Endodermal cell (in vitro differentiated cells): Measurements from ENCODE around the gene YOD1. TPM values are rescaled to one million over a fixed set of nuclear protein-coding genes. Genes with fewer than 3 reads are reported as not detected.
A peak's percentile ranks its signal among the peaks of the same experiment; 100 is the strongest.

Source experiments
- DNase-seq: peaks from one replicate; pipeline ENCODE4 v3.0.0-alpha.2; 2017
- H3K27ac ChIP-seq: 2 replicates; pipeline ENCODE4 v1.5.1; 2013; ENCODE audit warnings: mild to moderate bottlenecking, low read depth, low read length, moderate library complexity
- H3K27me3 ChIP-seq: 2 replicates; pipeline ENCODE4 v1.6.1; 2013; ENCODE audit warnings: mild to moderate bottlenecking, low read length, moderate library complexity; ENCODE audit not compliant: insufficient read depth, control insufficient read depth, poor library complexity, severe bottlenecking
- H3K36me3 ChIP-seq: 2 replicates; pipeline ENCODE4 v1.7.0; 2013; ENCODE audit warnings: mild to moderate bottlenecking, low read length, moderate library complexity; ENCODE audit not compliant: control insufficient read depth, insufficient read depth
- H3K4me1 ChIP-seq: one replicate; pipeline ENCODE4 v1.7.0; 2013; ENCODE audit warnings: low read length; ENCODE audit not compliant: control insufficient read depth, insufficient read depth
- H3K4me3 ChIP-seq: 2 replicates; pipeline ENCODE4 v1.5.1; 2013; ENCODE audit warnings: mild to moderate bottlenecking, low read length, moderate library complexity
- H3K9ac ChIP-seq: 2 replicates; pipeline ENCODE4 v1.6.1; 2013; ENCODE audit warnings: mild to moderate bottlenecking, low read length, moderate library complexity; ENCODE audit not compliant: poor library complexity, severe bottlenecking; ENCODE audit errors: extremely low read depth
- H3K9me3 ChIP-seq: 2 replicates; pipeline ENCODE4 v1.6.1; 2013; ENCODE audit warnings: mild to moderate bottlenecking, low read length, moderate library complexity; ENCODE audit not compliant: control insufficient read depth
- H3K27ac Mint-ChIP-seq: 2 replicates; pipeline ENCODE4 v1.8.0; 2020; ENCODE audit warnings: mixed read lengths
- H3K27me3 Mint-ChIP-seq: 2 replicates; pipeline ENCODE4 v1.8.0; 2021; ENCODE audit warnings: mild to moderate bottlenecking, mixed read lengths; ENCODE audit not compliant: insufficient read depth
- H3K36me3 Mint-ChIP-seq: 2 replicates; pipeline ENCODE4 v1.8.0; 2020; ENCODE audit warnings: low read depth, mixed read lengths
- H3K4me1 Mint-ChIP-seq: 2 replicates; pipeline ENCODE4 v1.8.0; 2020; ENCODE audit warnings: mixed read lengths
- H3K4me3 Mint-ChIP-seq: 2 replicates; pipeline ENCODE4 v1.8.0; 2020; ENCODE audit warnings: mild to moderate bottlenecking, moderate library complexity, mixed read lengths
- H3K9me3 Mint-ChIP-seq: 2 replicates; pipeline ENCODE4 v1.8.0; 2020; ENCODE audit warnings: mild to moderate bottlenecking, mixed read lengths
- CTCF ChIP-seq: fragments of 200-600 bp; sonication (generic); conservative IDR thresholded peaks from 2 replicates; pipeline ENCODE4 v1.5.0; 2021; ENCODE audit warnings: antibody characterized with exemption, mild to moderate bottlenecking
- WGBS, 2 experiments: methylation state at CpG; one replicate each; pipeline versions ENCODE4 v1.1.5 to v1.1.7; 2013; ENCODE audit warnings: missing lambda C conversion rate in 2 of 2, mixed read lengths in 1 of 2; ENCODE audit not compliant: insufficient coverage in 1 of 2, insufficient read length in 1 of 2; 5-methylcytosine and 5-hydroxymethylcytosine counted together
- long read RNA-seq, 4 experiments: library from polyadenylated mRNA in 2 of 4; library from RNA in 1 of 4; library from capped mRNA in 1 of 4; stranded (forward) in 3 of 4; unstranded in 1 of 4; transcript quantifications; one replicate each; pipeline ENCODE4 v2.0.0, GENCODE V29; 2020 to 2021; ENCODE audit warnings: inconsistent platforms in 1 of 4
- polyA plus RNA-seq, 2 experiments: library from polyadenylated mRNA; stranded (reverse); fragments of 50-300 nt; gene quantifications; one replicate each; pipeline ENCODE4 v1.2.3, GENCODE V29; 2013
- total RNA-seq, 2 donors: library from RNA; stranded (reverse); fragmentation: NEBNext Ultra II Directional in 1 of 2; extraction: Animal tissue kit (Norgen Biotek cat#: 25700) in 1 of 2; gene quantifications; 2 replicates in 1 of 2; 3 replicates in 1 of 2; pipeline ENCODE4 v1.2.1, GENCODE V29; 2021

YOD1 gene
- total RNA-seq, result 10 to 100 TPM; 10.8 to 18.8 TPM
- polyA plus RNA-seq (2013, experiment 1 of 2), result 13.6 TPM
- polyA plus RNA-seq (2013, experiment 2 of 2), result 12.5 TPM
- long read RNA-seq, experiment 1, full-length matches to known transcripts, result 2 of 7 reads
- long read RNA-seq, experiment 1, partial matches to known transcripts, result 0 of 7 reads
- long read RNA-seq, experiment 1, other reads (novel, unspliced or antisense), result 5 of 7 reads
- long read RNA-seq, experiment 2, full-length matches to known transcripts, result 1 of 8 reads
- long read RNA-seq, experiment 2, partial matches to known transcripts, result 0 of 8 reads
- long read RNA-seq, experiment 2, other reads (novel, unspliced or antisense), result 7 of 8 reads
- long read RNA-seq, experiment 3, full-length matches to known transcripts, result 25 of 28 reads
- long read RNA-seq, experiment 3, partial matches to known transcripts, result 0 of 28 reads
- long read RNA-seq, experiment 3, other reads (novel, unspliced or antisense), result 3 of 28 reads
- long read RNA-seq, experiment 4, result 0 reads

- TF ChIP-seq CTCF, result no peak
- H3K4me1 Mint-ChIP-seq, result peaks cover 24% of the 10 kb centered on the region
- no peaks in the 10 kb centered on the region for H3K9me3 ChIP-seq
- H3K36me3 ChIP-seq, result peaks cover 32% of the 10 kb centered on the region
- H3K27me3 Mint-ChIP-seq, result peaks cover 2% of the 10 kb centered on the region
- peaks cover 6% of the 10 kb centered on the region for H3K4me1 ChIP-seq
- no peaks in the 10 kb centered on the region for H3K9me3 Mint-ChIP-seq
- H3K27ac Mint-ChIP-seq, result peak within 1 kb of the TSS; percentile 100
- peaks cover 10% of the 10 kb centered on the region for H3K36me3 Mint-ChIP-seq
- DNase-seq, result no peak
- peak within 1 kb of the TSS; percentile 99 for H3K4me3 Mint-ChIP-seq
- H3K4me3 ChIP-seq, result peak within 1 kb of the TSS; percentile 97
- 59 to 72% methylated on average over 7 to 15 of the region's 15 CpGs for WGBS, 2 experiments
- H3K27ac ChIP-seq, result peak within 1 kb of the TSS; percentile 87
- H3K9ac ChIP-seq, result peak within 1 kb of the TSS; percentile 94
- no peaks in the 10 kb centered on the region for H3K27me3 ChIP-seq
These were observed at the start of gene YOD1 for GRCh38 chr1:207051191-207051943. YOD1 (minus strand) TSS chr1:207051208; CDS start chr1:207051030, 178 bp downstream.

- peak overlapping the region; percentile 64 for H3K4me3 ChIP-seq
- peaks cover 8% of the 10 kb centered on the region for H3K27me3 Mint-ChIP-seq
- no peaks in the 10 kb centered on the region for H3K36me3 ChIP-seq
- H3K27ac ChIP-seq, result no peak overlapping the region
- peaks cover 17% of the 10 kb centered on the region for H3K9me3 Mint-ChIP-seq
- H3K4me1 Mint-ChIP-seq, result no peaks in the 10 kb centered on the region
- no peak for DNase-seq
- no peaks in the 10 kb centered on the region for H3K36me3 Mint-ChIP-seq
- no peak overlapping the region for H3K4me3 Mint-ChIP-seq
- H3K27ac Mint-ChIP-seq, result no peak overlapping the region
- TF ChIP-seq CTCF, result no peak
- H3K9me3 ChIP-seq, result peaks cover 18% of the 10 kb centered on the region
- no peak overlapping the region for H3K9ac ChIP-seq
- H3K27me3 ChIP-seq, result no peaks in the 10 kb centered on the region
- WGBS, 2 experiments, result 96 to 100% methylated on average over 3 of the region's 3 CpGs
- no peaks in the 10 kb centered on the region for H3K4me1 ChIP-seq
These were observed 46.9 kb upstream of the YOD1 start for GRCh38 chr1:207097871-207098324.

GRCh38 chr1:207093944-207094343, 42.9 kb upstream of the YOD1 start:
- Histone ChIP-seq H3K27me3 (no peaks in the 10 kb centered on the region), H3K9ac (no peak overlapping the region), H3K36me3 (no peaks in the 10 kb centered on the region), H3K4me3 (no peak overlapping the region), H3K4me1 (no peaks in the 10 kb centered on the region), H3K9me3 (peaks cover 13% of the 10 kb centered on the region), H3K27ac (no peak overlapping the region)
- no peak overlapping the region for H3K4me3 Mint-ChIP-seq
- no peak for DNase-seq
- H3K27ac Mint-ChIP-seq, result no peak overlapping the region
- no peaks in the 10 kb centered on the region for H3K4me1 Mint-ChIP-seq
- H3K9me3 Mint-ChIP-seq, result peaks cover 12% of the 10 kb centered on the region
- no peak for TF ChIP-seq CTCF
- WGBS, 2 experiments, result 60 to 65% methylated on average over 2 of the region's 2 CpGs
- no peaks in the 10 kb centered on the region for H3K36me3 Mint-ChIP-seq
- peaks cover 5% of the 10 kb centered on the region for H3K27me3 Mint-ChIP-seq
